HG02970 (cell line): ENCODE data around the gene PRKCA.
"Not testable (repeated sequence)": the region's sequence is repeated elsewhere in the genome, so short reads cannot be mapped to it uniquely, and the experiment has no call there.

Source experiments
- ATAC-seq: cut with Tn5 transposase; IDR thresholded peaks from one replicate; pipeline ENCODE4 v1.9.1; 2021; ENCODE audit warnings: mild to moderate bottlenecking, moderate library complexity, moderate number of reproducible peaks; ENCODE audit not compliant: unreplicated experiment, low FRiP score

Gene PRKCA

DNA sequence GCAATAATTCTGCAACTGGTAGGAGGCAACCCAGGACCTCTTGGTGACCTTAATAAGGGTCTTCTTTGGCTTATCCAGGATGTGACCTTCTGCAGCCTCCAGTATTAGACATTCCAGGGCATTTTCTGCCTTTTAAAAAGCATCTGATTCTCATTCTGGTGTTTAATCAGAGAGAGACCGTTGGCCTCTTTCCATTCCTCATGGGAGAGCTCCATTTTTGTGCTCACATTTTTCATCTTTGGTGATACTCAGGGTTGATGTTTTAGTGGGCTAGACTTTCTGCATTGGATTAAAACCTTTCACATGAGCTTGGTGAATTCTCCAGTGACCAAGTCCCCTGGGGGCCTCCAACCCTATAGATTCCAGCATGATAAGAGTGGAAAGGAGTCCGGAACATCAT lies 382.3 kb downstream of the PRKCA start:
- no peak for ATAC-seq

- ATAC-seq: no peak
Measured at GRCh38 chr17:66686601-66687000, 384.2 kb downstream of the PRKCA start.

GRCh38 chr17:66687570-66688284 lies 385.3 kb downstream of the PRKCA start:
- no peak for ATAC-seq

DNA sequence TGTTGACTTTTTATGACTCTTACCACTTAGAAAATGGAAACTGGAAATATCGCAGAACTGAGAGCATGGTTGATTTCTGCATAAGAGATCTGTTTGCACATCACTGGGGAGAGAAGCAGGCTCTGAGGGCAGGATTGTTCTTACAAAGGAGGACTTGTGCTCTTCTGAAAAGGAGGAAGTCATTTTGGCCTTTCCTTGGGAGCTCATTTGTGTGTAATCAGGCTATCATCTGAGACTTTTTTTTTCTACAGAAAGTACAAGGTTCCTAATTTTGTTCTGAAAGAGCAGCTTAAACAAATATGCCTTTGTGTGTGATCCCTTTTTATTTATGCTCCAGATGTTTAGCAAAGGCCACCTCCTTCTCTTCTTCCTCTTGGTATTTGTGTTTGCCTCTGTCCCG lies 386.8 kb downstream of the PRKCA start:
- no peak for ATAC-seq

GRCh38 chr17:66690166-66690565 lies 387.8 kb downstream of the PRKCA start:
- no peak for ATAC-seq

DNA sequence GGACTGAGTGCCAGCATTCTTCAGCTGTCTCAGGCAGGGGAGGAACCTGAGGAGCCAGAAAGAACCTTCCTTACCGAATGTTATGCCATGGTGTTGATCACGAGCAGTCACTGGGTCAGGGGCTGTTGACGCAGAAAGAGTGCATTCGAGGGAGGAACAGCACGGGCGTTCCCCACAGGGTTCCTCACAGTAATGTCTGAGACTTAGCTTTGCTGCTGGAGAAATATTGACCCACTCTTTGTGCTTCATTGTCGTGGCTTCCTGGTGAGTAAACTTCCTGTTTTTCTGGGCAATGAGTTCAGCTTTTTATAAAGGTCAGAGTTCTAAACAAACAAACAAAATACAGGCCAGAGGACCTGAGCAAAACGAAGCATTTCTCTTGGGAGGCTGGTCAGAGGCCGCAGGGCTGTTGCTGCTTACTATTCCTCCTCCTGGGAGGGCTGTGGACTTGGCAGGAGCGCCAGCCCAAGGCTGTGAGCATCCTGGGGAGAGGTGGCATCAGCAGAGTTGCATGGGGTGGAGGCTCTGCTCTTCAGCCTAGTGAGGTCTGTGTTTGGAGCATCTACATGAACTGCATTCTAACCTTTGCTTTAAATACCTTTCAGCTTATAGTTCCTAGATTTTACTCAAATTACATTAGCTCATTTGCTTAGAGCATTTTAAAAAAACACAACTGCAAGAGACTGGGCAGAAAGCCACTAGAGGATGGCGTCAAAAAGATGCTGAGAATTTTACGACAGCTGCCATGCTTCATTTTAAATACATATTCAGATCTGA lies 389.4 kb downstream of the PRKCA start:
- ATAC-seq: no peak

GRCh38 chr17:66692421-66692690 lies 389.9 kb downstream of the PRKCA start:
- no peak for ATAC-seq

DNA sequence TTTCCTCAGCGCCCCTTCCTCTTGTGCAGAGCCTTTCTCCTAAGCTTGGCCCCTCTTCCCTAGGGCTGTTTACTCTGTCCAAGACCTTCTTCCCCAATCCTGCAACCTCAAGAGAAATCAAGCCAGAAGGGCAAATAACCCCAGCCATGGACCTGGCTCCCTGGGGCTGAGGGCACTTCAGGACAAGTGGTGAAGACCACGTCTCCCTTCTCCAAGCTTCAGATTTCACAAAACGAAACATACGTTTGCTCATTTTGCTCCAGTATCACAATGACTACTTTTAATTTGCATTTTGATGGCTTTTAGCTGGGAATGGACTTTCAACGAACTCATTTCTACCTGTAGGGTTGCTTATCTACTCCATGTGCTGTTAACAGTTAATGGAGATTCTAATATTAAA lies 392.7 kb downstream of the PRKCA start:
- no peak for ATAC-seq

DNA sequence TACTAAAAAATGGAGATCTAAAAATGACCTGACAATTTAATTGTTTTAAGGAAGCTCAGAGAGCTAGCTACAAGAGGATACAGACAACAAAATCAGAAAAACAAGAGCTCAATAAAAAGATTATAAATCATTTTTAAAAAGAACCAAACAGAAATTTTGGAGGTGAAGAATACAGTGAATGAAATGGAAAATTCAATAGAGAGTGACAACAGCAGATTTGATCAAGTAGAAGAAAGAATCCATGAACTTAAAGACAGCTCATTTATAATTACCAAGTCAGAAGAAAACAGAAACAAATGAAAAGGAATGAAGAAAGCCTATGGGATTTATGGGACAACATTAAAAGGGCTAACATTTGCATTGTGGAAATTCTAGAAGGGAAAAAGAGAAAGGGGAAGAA lies 395.9 kb downstream of the PRKCA start:
- ATAC-seq: no peak

- no peak for ATAC-seq
Measured at GRCh38 chr17:66701462-66701861, 399.0 kb downstream of the PRKCA start.

DNA sequence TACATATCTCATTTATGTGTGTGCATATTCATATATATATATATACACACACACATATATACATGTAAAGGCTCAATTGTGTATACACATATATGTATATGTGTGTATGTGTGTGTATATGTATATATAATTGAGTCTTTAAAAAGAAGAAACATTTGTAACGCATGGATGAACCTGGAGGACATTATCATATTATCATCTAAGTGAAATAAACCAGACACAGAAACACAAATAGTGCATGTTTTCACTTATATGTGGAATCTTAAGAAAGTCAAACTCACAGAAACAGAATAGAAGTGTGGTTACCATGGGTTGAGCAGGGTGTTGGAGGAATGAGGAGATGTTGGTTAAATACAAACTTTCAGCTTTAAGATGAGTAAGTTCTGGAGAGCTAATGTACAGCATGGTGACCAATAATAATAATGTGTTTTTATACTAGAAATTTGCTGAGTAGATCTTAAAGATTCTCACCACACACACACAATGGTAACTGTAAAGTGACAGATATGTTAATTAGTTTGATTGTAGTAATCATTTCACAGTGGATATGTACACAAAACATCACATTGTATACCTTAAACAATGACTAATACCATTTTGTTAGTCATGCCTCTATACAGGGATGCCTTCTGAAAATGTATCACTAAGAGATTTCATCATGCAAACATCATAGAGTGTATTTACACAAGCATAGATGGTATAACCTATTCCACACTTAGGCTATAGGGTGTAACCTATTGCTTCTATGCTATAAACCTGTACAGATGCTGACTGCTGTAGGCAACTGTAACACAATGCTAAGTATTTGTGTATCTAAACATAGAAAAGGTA lies 399.9 kb downstream of the PRKCA start:
- no peak for ATAC-seq

DNA sequence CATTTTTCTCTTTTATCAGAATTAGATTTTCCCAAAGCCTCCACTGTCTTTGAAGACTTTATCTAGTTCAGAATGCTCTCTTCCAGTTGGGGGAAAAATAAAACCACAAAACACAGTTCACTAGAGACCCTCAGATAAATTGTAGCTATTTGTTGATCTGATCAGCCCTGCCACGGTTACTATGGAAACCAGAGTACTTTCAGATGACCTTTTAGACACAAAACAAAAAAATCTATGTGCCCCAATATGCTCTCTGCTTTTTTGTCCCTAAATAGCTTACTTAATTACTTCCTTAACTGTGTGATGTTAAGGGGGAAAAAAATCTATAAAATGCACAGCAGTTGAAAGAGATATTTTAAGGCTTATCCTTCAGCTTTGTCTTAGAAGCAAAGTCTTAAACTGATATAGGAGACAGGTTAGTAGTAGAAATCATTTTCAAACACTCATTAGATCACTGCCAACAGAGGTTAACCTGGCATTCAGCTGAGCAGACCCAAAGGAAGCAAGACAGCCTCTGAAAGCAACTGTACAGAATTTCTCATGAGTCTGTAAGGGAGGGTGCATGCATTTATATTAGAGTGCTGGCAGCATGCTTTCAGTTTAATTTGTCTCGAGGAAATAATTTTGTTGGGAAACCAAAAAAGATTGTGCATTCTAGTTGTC lies 402.6 kb downstream of the PRKCA start:
- peak; percentile 23 for ATAC-seq

DNA sequence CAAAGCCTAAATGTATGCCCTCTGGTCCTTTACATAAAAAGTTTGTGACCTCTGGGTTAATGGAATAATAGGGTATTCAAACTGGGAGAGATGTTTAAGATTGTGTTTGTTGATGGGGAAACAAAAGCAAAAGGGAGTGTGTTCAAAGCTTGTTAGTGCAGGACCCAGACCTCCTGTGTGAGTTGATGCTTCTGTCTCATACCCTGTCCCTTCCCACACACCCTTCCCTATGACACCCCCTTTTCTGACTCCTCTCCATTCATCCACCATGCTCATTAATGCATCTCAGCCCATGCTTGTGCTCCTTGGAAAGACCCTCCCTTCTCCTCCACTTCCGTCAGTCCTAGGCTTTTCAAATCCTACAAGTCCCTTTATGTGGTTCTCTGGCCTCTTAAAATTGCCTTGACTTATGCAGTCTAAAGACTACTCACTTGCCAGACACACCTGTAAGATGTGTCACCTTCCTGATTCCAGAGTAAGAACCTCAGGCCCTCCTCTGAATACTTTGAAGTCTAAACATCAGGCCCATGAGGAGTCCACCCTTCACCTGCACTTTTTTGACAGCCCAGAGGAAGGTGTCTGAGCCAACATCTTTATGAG lies 404.5 kb downstream of the PRKCA start:
- no peak for ATAC-seq

DNA sequence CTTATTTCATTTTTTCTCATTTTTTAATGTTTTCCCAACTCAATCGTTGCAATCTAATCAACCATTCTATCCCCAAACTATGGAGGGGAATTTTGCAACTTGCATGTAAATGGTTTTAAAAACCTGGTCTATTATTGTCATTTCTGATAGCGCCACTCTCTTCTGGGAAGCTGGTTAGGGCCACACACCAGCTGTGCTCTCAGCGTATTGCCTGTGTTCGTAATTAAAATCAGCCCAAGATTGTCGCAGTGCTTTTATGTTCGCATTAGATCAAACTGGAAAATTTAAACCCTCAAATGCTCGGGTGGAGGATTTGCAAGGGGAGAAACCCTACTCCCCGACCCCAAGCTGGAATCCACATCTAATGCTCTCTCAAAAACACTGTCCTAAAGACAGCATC lies 409.0 kb downstream of the PRKCA start:
- ATAC-seq: no peak

DNA sequence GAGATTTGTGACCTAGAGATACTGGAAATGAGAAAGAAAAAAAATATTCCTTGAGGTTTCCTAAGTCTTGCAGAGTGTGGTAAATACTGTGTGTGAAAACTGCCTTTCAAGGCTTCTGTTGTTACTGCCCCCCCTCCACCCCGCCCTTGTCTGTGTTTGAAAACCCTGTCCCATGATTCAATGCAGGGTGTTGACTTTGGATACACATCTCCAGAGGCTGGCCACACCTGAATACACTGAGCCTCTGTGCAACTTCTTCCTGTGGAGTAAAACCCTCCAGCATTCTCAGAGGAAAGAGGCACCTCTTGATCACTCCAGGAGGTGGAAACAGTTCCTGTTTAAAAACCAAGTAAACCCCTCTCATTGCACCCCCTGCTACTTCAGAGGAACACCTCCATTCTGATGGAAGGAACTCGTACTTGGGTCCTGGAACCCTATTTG lies 409.5 kb downstream of the PRKCA start:
- ATAC-seq: no peak

GRCh38 chr17:66712453-66712852 lies 410.0 kb downstream of the PRKCA start:
- no peak for ATAC-seq

- not testable (repeated sequence) for ATAC-seq
Measured at GRCh38 chr17:66713021-66713532, 410.7 kb downstream of the PRKCA start.

DNA sequence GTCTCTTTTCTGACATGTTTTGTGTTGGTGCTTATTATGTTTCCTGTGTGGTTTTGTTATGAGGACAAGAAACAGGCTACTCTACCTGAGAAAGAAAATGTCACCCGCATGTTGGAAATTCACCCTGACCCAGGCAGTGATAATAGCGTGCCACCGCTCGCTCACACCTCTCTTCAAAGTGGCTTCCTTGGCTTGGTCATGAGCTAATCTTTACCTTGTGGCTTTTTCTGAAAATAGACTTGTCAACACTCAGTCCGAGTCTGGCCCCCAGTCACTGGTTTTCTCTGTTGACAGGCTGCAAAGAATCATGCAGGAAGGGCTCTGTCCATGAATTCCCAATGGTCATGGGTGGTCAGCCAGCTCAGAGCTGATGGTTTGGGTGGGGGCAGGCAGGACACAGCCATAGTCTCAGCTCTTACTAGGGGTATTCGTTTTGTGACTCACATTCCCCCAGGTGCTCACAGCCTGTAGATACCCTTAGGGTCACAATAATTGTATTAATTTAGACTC lies 411.2 kb downstream of the PRKCA start:
- ATAC-seq: peak; percentile 77

GRCh38 chr17:66714046-66715023 lies 411.9 kb downstream of the PRKCA start:
- ATAC-seq: no peak
